Osteocyte (in vitro differentiated cells): ENCODE measurements around the gene GRM5. TPM values are rescaled to one million over a fixed set of nuclear protein-coding genes. Genes with fewer than 3 reads are reported as not detected.
"Not testable (repeated sequence)": the region's sequence is repeated elsewhere in the genome, so short reads cannot be mapped to it uniquely, and the experiment has no call there.

ENCODE experiments used
- DNase-seq: peaks from one replicate; pipeline ENCODE4 v3.0.0; 2021; ENCODE audit warnings: mixed read lengths; ENCODE audit not compliant: unreplicated experiment; ENCODE audit errors: extremely low spot score
- H3K27ac Mint-ChIP-seq: one replicate; pipeline ENCODE4 v1.8.0; 2021; ENCODE audit warnings: mild to moderate bottlenecking, mixed read lengths; ENCODE audit not compliant: unreplicated experiment
- H3K27me3 Mint-ChIP-seq: one replicate; pipeline ENCODE4 v1.8.0; 2021; ENCODE audit warnings: mixed read lengths; ENCODE audit not compliant: unreplicated experiment
- H3K36me3 Mint-ChIP-seq: one replicate; pipeline ENCODE4 v1.8.0; 2021; ENCODE audit warnings: mixed read lengths; ENCODE audit not compliant: unreplicated experiment
- H3K4me1 Mint-ChIP-seq: one replicate; pipeline ENCODE4 v1.8.0; 2021; ENCODE audit warnings: mixed read lengths; ENCODE audit not compliant: unreplicated experiment
- H3K4me3 Mint-ChIP-seq: one replicate; pipeline ENCODE4 v1.8.0; 2021; ENCODE audit warnings: mild to moderate bottlenecking, moderate library complexity, mixed read lengths; ENCODE audit not compliant: unreplicated experiment
- H3K9me3 Mint-ChIP-seq: one replicate; pipeline ENCODE4 v1.8.0; 2021; ENCODE audit warnings: mixed read lengths; ENCODE audit not compliant: unreplicated experiment
- CTCF ChIP-seq: fragments of 200-600 bp; sonication (generic); IDR thresholded peaks from 2 replicates; pipeline ENCODE4 v1.5.0; 2021; ENCODE audit warnings: antibody characterized with exemption, mild to moderate bottlenecking, moderate library complexity
- total RNA-seq: library from RNA; stranded (reverse); gene quantifications from 2 replicates; pipeline ENCODE4 v1.2.1, GENCODE V29; 2021

The GRM5 gene
- total RNA-seq, 1 donor from 2014 or later, result 0.21 TPM

GRCh38 chr11:88537613-88538012, 528.2 kb downstream of the GRM5 start:
- Mint-ChIP-seq H3K9me3 (peaks cover 4% of the 10 kb centered on the region), H3K4me3 (no peak overlapping the region), H3K36me3 (peaks cover 3% of the 10 kb centered on the region), H3K27me3 (peaks cover 2% of the 10 kb centered on the region), H3K27ac (no peak overlapping the region), H3K4me1 (peaks cover 29% of the 10 kb centered on the region)
- no peak for DNase-seq
- no peak for TF ChIP-seq CTCF

GRCh38 chr11:88536616-88537265, 529.0 kb downstream of the GRM5 start:
- H3K4me1 Mint-ChIP-seq, result peaks cover 29% of the 10 kb centered on the region
- peak overlapping the region; percentile 69 for H3K27ac Mint-ChIP-seq
- DNase-seq, result no peak

GRCh38 chr11:88535916-88536547, 529.8 kb downstream of the GRM5 start:
- no peak overlapping the region for H3K4me3 Mint-ChIP-seq
- DNase-seq, result no peak
- peaks cover 29% of the 10 kb centered on the region for H3K4me1 Mint-ChIP-seq
- peaks cover 4% of the 10 kb centered on the region for H3K9me3 Mint-ChIP-seq
- TF ChIP-seq CTCF, result no peak
- peaks cover 1% of the 10 kb centered on the region for H3K27me3 Mint-ChIP-seq
- peak overlapping the region; percentile 69 for H3K27ac Mint-ChIP-seq
- peaks cover 3% of the 10 kb centered on the region for H3K36me3 Mint-ChIP-seq

More at GRCh38 chr11:88536616-88537265, 529.0 kb downstream of the GRM5 start:
- H3K4me3 Mint-ChIP-seq, result no peak overlapping the region
- no peaks in the 10 kb centered on the region for H3K27me3 Mint-ChIP-seq
- H3K9me3 Mint-ChIP-seq, result peaks cover 4% of the 10 kb centered on the region
- TF ChIP-seq CTCF, result no peak
- peaks cover 3% of the 10 kb centered on the region for H3K36me3 Mint-ChIP-seq

- DNase-seq, result no peak
- Mint-ChIP-seq H3K9me3 (peaks cover 4% of the 10 kb centered on the region), H3K4me3 (no peak overlapping the region), H3K4me1 (peaks cover 29% of the 10 kb centered on the region), H3K36me3 (peaks cover 3% of the 10 kb centered on the region), H3K27ac (peak overlapping the region; percentile 62), H3K27me3 (peaks cover 4% of the 10 kb centered on the region)
- TF ChIP-seq CTCF, result no peak
These were observed 530.5 kb downstream of the GRM5 start for GRCh38 chr11:88535266-88535665.

- not testable (repeated sequence) for H3K4me3 Mint-ChIP-seq, DNase-seq, H3K9me3 Mint-ChIP-seq, H3K36me3 Mint-ChIP-seq, H3K27me3 Mint-ChIP-seq
- Mint-ChIP-seq H3K27ac (peak overlapping the region; percentile 43), H3K4me1 (peaks cover 29% of the 10 kb centered on the region)
These were observed 531.1 kb downstream of the GRM5 start for GRCh38 chr11:88534706-88535105.
